Activated CD4-positive, alpha-beta T cell treated with anti-CD3 and anti-CD28 coated beads, Interleukin-2, amount 10 ng/mL, durations not matched to agents 24 days and 14 days (primary cell): ENCODE results near the gene OR9A4. TPM values are rescaled to one million over a fixed set of nuclear protein-coding genes. Genes with fewer than 3 reads are reported as not detected.
"Not testable (repeated sequence)": the region's sequence is repeated elsewhere in the genome, so short reads cannot be mapped to it uniquely, and the experiment has no call there.

Experiments
- DNase-seq: peaks from one replicate; pipeline ENCODE4 v3.0.0; 2022
- H3K27ac Mint-ChIP-seq: one replicate; pipeline ENCODE4 v1.8.0; 2022; ENCODE audit warnings: mild to moderate bottlenecking, mixed read lengths
- H3K27me3 Mint-ChIP-seq: one replicate; pipeline ENCODE4 v1.8.0; 2022; ENCODE audit warnings: mixed read lengths
- H3K36me3 Mint-ChIP-seq: one replicate; pipeline ENCODE4 v1.8.0; 2022; ENCODE audit warnings: low read depth, mild to moderate bottlenecking, mixed read lengths
- H3K4me1 Mint-ChIP-seq: one replicate; pipeline ENCODE4 v1.8.0; 2021; ENCODE audit warnings: mixed read lengths
- H3K4me3 Mint-ChIP-seq: one replicate; pipeline ENCODE4 v1.8.0; 2022; ENCODE audit warnings: mild to moderate bottlenecking, moderate library complexity, mixed read lengths
- H3K9me3 Mint-ChIP-seq: one replicate; pipeline ENCODE4 v1.8.0; 2021; ENCODE audit warnings: mixed read lengths
- intact Hi-C: fragments of 100-400 bp; cut with micrococcal nuclease; formaldehyde crosslinking; loops from one replicate; pipeline ENCODE4 v1.15.1; 2023
- total RNA-seq: library from RNA; stranded (reverse); gene quantifications from 2 replicates; pipeline ENCODE4 v1.2.3, GENCODE V29; 2022

The OR9A4 gene, protein sequence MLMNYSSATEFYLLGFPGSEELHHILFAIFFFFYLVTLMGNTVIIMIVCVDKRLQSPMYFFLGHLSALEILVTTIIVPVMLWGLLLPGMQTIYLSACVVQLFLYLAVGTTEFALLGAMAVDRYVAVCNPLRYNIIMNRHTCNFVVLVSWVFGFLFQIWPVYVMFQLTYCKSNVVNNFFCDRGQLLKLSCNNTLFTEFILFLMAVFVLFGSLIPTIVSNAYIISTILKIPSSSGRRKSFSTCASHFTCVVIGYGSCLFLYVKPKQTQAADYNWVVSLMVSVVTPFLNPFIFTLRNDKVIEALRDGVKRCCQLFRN
- not detected in 2 replicates for total RNA-seq

DNA sequence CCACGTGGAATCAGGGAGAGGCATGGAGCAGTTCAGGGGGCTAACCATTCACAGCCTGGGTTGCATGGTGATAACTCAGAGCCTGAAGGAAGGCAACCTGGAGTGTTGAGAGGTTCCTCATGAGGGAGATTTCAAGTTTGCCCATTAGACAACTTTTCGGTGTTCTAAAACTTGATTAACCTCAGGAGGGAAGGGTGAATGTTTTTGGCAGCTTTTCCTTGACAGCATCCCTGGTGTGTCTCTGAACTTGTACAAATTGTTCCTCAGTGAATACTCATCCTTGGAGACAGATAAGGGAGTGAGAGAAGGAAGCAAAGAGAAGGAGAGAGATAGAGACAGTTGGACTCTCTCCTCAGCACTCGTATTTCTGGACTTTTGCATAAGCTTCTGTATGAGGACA lies at the start of gene OR9A4:
TSS of gene OR9A4 (plus strand) at position 301 of the 400 bp plus-strand sequence. CDS start 2,477 bp downstream, outside the sequence.
- Mint-ChIP-seq H3K9me3 (no peaks in the 10 kb centered on the region), H3K27ac (no peak within 1 kb of the TSS), H3K36me3 (no peaks in the 10 kb centered on the region), H3K4me3 (no peak within 1 kb of the TSS), H3K27me3 (no peaks in the 10 kb centered on the region), H3K4me1 (no peaks in the 10 kb centered on the region)
- DNase-seq = no peak
- intact Hi-C loops = no loop called here

DNA sequence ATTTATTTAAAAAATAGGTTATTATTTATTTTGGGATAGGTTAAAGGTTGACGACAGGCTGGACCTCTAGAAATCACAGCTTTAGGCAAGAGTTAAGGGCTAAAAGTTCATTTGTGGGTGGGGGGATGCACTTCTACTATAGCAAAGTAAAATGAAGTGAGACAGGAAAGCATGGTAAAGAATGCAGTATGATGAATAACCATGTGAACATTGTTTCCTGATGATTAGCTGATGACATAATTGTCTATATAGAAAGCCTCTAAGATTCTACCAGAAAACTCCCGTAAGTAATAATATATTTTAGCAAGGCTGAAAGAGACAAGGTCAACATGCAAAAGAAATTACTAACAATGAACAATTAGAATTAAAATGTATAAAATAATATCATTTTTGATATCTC lies 49.2 kb upstream of the OR9A4 start:
- no peak overlapping the region for H3K4me3 Mint-ChIP-seq
- H3K4me1 Mint-ChIP-seq = no peaks in the 10 kb centered on the region
- intact Hi-C loops = no loop called here
- DNase-seq = no peak
- H3K27ac Mint-ChIP-seq = no peak overlapping the region
- H3K36me3 Mint-ChIP-seq = no peaks in the 10 kb centered on the region
- peaks cover 2% of the 10 kb centered on the region for H3K27me3 Mint-ChIP-seq
- no peaks in the 10 kb centered on the region for H3K9me3 Mint-ChIP-seq

DNA sequence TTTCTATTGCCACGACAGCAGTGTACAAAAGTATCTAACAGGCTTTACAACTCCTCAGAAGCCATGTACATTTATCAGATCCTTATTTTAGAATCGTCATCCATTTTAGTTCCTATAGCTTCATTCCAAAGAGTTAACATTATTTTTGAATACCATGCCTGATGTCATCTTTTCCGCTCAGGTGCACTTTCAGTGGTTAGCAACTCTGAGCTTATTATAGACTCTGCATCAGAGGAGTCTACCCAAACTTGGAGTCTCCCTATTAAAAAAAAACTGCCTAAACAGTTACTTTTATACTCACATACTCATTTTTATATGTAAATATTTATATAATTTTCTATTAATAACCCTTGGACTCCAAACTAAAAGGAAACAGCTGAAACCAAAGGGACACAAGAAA lies 43.3 kb upstream of the OR9A4 start:
- no peaks in the 10 kb centered on the region for H3K4me1 Mint-ChIP-seq
- H3K36me3 Mint-ChIP-seq = no peaks in the 10 kb centered on the region
- no peak overlapping the region for H3K4me3 Mint-ChIP-seq
- H3K9me3 Mint-ChIP-seq = no peaks in the 10 kb centered on the region
- H3K27me3 Mint-ChIP-seq = no peaks in the 10 kb centered on the region
- no peak for DNase-seq
- no peak overlapping the region for H3K27ac Mint-ChIP-seq
- intact Hi-C loops = no loop called here

DNA sequence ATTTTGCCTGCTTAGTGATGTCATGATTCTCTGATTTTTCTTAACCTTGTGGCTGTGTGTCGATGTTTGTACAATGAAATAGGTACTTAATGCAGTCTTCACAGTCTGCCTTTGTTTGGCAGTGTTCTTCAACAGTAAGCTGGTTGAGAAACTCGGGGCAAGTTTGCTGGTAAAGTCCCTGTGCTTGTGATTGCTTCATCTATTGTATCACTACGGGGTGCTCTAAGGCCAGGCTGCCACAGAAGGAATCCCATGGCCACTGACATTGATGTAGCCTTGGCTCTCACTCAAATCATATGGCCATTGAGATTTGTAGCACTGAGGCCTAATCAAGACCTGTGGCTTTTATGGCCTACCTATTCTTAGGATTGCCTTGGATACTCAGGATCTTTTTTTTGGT lies 41.4 kb upstream of the OR9A4 start:
- Mint-ChIP-seq H3K4me1 (no peaks in the 10 kb centered on the region), H3K27ac (no peak overlapping the region), H3K27me3 (no peaks in the 10 kb centered on the region), H3K4me3 (no peak overlapping the region), H3K9me3 (no peaks in the 10 kb centered on the region), H3K36me3 (no peaks in the 10 kb centered on the region)
- intact Hi-C loops = no loop called here
- DNase-seq = no peak

DNA sequence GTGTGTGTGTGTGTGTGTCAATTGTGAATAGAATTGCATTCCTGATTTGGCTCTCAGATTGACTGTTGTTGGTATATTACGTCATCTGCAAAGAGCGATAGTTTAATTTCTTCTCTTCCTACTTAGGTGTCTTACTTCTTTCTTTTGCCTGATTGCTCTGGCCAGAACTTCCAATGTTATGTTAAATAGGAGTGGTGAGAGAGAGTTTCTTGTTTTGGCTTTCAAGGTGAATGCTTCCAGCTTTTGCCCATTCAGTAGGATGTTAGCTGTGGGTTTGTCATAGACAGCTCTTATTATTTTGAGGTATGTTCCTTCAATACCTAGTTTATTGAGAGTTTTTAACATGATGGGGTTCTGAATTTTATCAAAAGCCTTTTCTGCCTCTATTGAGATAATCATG lies 40.7 kb upstream of the OR9A4 start:
- Mint-ChIP-seq H3K27ac (no peak overlapping the region), H3K36me3 (no peaks in the 10 kb centered on the region), H3K9me3 (no peaks in the 10 kb centered on the region), H3K27me3 (no peaks in the 10 kb centered on the region), H3K4me3 (no peak overlapping the region), H3K4me1 (no peaks in the 10 kb centered on the region)
- intact Hi-C loops = no loop called here
- DNase-seq = no peak

DNA sequence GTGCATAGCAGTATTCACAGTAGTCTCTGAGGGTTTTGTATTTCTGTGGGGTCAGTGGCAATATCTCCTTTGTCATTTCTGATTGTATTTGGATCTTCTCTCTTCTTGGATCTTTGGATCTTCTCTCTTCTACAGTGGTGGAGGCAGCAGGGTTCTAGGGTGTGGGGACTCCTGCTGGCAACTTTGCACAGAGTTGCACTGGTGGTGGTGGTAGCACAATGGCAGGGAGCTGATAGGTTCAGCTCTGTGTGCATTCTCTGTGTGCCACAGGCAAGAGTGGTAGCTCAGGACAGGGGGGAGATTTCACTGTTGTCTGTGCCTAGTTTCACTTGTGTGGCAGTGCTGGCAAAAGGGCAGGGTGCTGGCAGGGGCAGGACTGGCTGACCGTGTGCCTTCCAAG lies 39.8 kb upstream of the OR9A4 start:
- intact Hi-C loops = no loop called here
- Mint-ChIP-seq H3K4me3 (no peak overlapping the region), H3K4me1 (no peaks in the 10 kb centered on the region), H3K36me3 (no peaks in the 10 kb centered on the region), H3K9me3 (no peaks in the 10 kb centered on the region), H3K27ac (no peak overlapping the region), H3K27me3 (no peaks in the 10 kb centered on the region)
- DNase-seq = no peak

DNA sequence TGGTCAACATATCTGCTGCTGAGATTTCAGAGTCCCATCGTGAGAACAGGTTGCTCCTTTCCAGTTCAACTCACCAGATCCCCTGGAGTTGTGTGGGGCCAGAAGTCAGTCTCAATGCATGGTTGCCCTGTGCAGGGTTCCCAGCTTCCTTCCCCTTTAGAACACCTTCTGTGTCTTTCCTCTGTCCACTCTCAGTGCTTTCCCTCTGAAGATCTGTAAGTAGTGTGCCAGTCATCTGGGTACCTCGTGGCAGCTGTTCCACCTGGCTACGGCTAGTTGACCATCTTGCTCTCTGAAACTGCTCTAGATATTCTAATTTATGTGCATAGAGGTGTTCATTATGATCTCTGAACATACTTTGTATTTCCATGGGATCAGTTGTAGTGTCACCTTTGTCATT lies 38.8 kb upstream of the OR9A4 start:
- DNase-seq = no peak
- Mint-ChIP-seq H3K9me3 (no peaks in the 10 kb centered on the region), H3K36me3 (no peaks in the 10 kb centered on the region), H3K27me3 (no peaks in the 10 kb centered on the region), H3K4me1 (no peaks in the 10 kb centered on the region), H3K4me3 (no peak overlapping the region), H3K27ac (no peak overlapping the region)
- intact Hi-C loops = no loop called here

DNA sequence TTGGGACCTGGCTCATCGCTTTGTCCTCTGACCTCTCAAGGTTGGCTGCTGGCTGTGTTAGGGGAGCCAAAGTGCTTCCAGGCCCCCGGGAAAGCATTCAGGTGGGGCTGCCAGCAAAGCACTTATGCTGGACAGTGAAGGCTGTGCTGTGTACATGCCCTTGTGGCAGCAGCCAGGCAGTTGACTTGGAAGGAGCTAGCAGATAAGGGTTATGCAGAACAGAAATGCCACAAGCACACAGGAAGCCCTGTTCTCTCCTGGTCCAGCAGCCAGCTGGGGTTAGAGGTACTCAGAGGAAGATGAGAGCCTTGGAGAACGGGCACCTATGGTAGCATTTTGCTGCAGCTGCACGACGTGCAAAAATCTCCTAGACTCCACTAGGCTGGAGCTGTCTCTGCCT lies 35.2 kb upstream of the OR9A4 start:
- Mint-ChIP-seq H3K27me3 (no peaks in the 10 kb centered on the region), H3K36me3 (no peaks in the 10 kb centered on the region), H3K27ac (no peak overlapping the region), H3K9me3 (no peaks in the 10 kb centered on the region), H3K4me3 (no peak overlapping the region), H3K4me1 (no peaks in the 10 kb centered on the region)
- DNase-seq = no peak
- intact Hi-C loops = no loop called here

DNA sequence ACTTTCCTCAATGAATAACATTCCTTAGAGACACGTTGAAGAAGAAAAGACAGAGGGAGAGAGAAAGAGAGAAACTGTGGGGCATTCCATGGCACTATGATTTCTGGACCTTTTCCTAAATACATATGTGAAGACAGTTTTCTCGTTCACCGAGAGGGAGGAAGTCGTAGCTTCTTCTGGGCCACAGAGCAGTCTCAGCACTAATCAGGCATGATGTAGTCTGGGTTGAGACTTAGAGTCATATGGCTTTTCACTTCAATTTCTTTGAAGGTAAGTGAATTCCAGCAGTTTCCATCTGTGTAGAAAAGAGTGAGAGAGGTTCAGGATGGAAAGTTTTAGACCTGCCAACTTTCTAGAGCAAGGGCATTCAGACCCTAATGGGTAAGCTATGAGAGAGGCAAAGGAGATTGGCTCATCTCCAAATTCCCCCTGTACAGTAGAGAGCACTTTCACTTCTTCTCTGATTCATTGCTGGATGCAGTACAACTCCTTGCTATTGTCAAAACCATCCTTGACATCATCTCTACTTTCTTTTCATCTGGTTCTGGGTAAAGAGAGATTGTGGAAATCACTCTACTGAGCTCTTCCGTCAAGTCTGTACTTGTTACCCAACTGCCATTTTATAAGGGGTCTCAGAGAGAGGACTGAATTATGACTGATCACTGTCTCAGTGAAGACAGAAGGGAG lies 31.5 kb upstream of the OR9A4 start:
- H3K4me1 Mint-ChIP-seq = no peaks in the 10 kb centered on the region
- no peaks in the 10 kb centered on the region for H3K9me3 Mint-ChIP-seq
- intact Hi-C loops = no loop called here
- H3K27me3 Mint-ChIP-seq = no peaks in the 10 kb centered on the region
- no peak overlapping the region for H3K4me3 Mint-ChIP-seq
- no peak overlapping the region for H3K27ac Mint-ChIP-seq
- no peak for DNase-seq
- no peaks in the 10 kb centered on the region for H3K36me3 Mint-ChIP-seq

DNA sequence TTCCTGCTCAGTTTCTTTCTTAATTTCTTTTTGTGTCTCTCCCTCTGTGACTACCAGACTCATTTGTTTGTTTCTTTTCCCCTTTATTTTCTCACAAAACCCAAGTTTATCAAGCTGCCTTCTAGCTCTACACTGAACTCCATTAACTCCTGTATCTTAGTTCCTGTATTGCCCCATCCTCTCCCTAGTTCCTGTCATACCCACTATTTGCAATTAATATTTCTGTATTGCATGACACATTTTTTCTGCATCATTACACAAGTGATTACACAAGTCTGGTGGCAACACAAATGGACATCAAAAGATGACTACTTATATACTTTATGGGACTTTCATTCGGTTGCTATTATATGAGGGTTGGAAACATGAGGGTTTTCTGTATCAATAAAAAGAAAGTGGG lies 26.9 kb upstream of the OR9A4 start:
- Mint-ChIP-seq H3K27ac (no peak overlapping the region), H3K4me3 (no peak overlapping the region), H3K36me3 (no peaks in the 10 kb centered on the region), H3K9me3 (no peaks in the 10 kb centered on the region), H3K4me1 (no peaks in the 10 kb centered on the region), H3K27me3 (no peaks in the 10 kb centered on the region)
- intact Hi-C loops = no loop called here
- DNase-seq = no peak

DNA sequence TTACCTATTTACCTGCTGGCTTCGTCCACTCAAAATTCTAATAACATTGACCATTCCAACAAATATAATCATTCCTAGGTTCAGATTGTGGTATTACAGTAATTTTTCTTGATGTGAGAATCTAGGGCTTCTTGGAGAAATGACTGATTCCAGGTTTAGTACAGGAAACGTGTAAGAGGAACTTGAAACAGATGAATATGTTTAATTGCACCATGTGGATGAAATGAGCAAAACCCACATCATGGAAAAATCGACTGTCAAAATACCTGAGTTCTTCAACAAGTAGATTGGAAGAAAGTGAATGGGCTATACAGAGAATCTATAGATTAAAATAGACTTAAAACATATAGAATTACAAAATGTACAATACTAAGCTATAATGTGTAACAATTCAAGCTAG lies 24.9 kb upstream of the OR9A4 start:
- Mint-ChIP-seq H3K9me3 (no peaks in the 10 kb centered on the region), H3K27me3 (no peaks in the 10 kb centered on the region), H3K27ac (no peak overlapping the region), H3K4me3 (no peak overlapping the region), H3K4me1 (no peaks in the 10 kb centered on the region), H3K36me3 (no peaks in the 10 kb centered on the region)
- intact Hi-C loops = no loop called here
- no peak for DNase-seq

DNA sequence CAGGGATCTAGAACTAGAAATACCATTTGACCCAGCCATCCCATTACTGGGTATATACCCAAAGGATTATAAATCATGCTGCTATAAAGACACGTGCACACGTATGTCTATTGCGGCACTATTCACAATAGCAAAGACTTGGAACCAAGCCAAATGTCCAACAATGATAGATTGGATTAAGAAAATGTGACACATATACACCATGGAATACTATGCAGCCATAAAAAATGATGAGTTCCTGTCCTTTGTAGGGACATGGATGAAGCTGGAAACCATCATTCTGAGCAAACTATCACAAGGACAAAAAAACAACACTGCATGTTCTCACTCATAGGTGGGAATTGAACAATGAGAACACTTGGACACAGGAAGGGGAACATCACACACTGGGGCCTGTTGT lies 16.8 kb upstream of the OR9A4 start:
- intact Hi-C loops, H3K36me3 Mint-ChIP-seq, H3K27ac Mint-ChIP-seq, H3K27me3 Mint-ChIP-seq, H3K4me3 Mint-ChIP-seq, H3K4me1 Mint-ChIP-seq, H3K9me3 Mint-ChIP-seq, DNase-seq: not testable (repeated sequence)

DNA sequence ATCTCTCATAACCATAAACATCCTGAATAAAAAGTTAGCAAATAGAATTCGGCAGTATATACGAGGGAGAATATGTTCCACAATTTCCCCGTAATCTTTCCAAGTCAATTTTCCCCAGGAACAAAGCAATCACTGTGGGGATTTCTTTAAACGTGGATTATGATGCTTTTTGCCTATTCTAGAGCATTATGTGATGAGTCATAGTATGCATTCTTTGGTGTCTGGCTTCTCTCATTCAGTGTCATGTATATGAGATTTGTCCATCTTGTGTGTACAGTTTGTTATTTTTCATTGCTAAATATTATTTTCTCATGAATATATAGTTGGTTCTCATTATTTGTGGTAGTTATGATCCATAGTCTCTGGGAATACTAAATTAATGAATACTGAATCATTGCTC lies 9.9 kb upstream of the OR9A4 start:
- peaks cover 2% of the 10 kb centered on the region for H3K27me3 Mint-ChIP-seq
- H3K4me3 Mint-ChIP-seq = no peak overlapping the region
- H3K4me1 Mint-ChIP-seq = no peaks in the 10 kb centered on the region
- no peak overlapping the region for H3K27ac Mint-ChIP-seq
- H3K36me3 Mint-ChIP-seq = no peaks in the 10 kb centered on the region
- intact Hi-C loops = no loop called here
- no peaks in the 10 kb centered on the region for H3K9me3 Mint-ChIP-seq
- DNase-seq = no peak

DNA sequence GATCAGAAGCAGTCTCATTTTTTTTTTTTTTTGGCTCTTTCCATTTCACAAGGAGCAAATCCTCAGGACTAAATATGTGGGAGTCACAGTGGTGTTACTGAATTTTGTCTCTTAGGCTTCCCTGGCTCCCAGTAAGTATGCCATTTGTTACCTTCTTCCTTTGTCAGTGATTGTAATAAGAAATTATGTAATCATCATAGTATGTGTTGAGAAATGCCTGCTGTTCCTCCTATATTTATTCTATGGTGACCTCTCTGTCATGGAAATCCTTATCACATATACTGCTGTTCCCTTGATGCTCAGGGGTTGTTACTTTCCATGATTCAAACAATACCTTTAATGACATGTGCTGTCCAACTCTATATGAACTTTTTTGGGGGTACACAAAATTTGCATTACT lies 4.8 kb upstream of the OR9A4 start:
- H3K4me3 Mint-ChIP-seq = no peak overlapping the region
- no peak for DNase-seq
- intact Hi-C loops = no loop called here
- peaks cover 2% of the 10 kb centered on the region for H3K27me3 Mint-ChIP-seq
- H3K9me3 Mint-ChIP-seq = no peaks in the 10 kb centered on the region
- no peaks in the 10 kb centered on the region for H3K36me3 Mint-ChIP-seq
- H3K27ac Mint-ChIP-seq = no peak overlapping the region
- no peaks in the 10 kb centered on the region for H3K4me1 Mint-ChIP-seq

DNA sequence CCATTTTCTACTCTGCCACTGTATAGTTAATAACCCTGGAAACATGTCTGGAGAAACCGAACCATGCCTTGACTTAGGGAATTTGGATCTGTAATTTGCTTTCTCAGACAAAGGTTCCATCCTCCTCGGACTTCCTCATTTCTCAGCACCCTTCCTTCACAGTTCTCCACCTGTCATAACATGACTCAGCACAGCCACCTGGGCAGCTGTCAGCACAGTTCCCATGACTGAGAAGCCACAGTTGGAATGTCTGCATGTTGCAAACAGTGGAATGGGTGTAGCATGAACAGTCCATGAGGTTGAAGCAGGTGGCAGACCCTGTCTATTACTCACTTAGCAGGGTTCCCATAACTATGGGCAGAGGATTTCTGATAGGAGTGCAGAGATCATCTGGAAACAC lies 634 bp upstream of the OR9A4 start:
- Mint-ChIP-seq H3K36me3 (no peaks in the 10 kb centered on the region), H3K27me3 (peaks cover 2% of the 10 kb centered on the region), H3K4me3 (no peak overlapping the region), H3K27ac (no peak overlapping the region), H3K4me1 (no peaks in the 10 kb centered on the region), H3K9me3 (no peaks in the 10 kb centered on the region)
- intact Hi-C loops = no loop called here
- DNase-seq = no peak
